Bronchial epithelial cell (primary cell): ENCODE results near the gene USP15. TPM values are rescaled to one million over a fixed set of nuclear protein-coding genes. Genes with fewer than 3 reads are reported as not detected.

Experiments used
- DNase-seq: peaks from one replicate; pipeline ENCODE4 v3.0.0-alpha.2; 2010; ENCODE audit warnings: low read depth
- FAIRE-seq: peaks from 2 replicates; lab custom pipeline; 2011; peaks lifted over from hg19 to GRCh38; lab: Jason Lieb, UNC
- H3K27me3 ChIP-seq: 2 replicates; pipeline ENCODE4 v1.5.1; 2011; ENCODE audit warnings: low read length; ENCODE audit not compliant: control insufficient read depth, insufficient read depth
- H3K36me3 ChIP-seq: 2 replicates; pipeline ENCODE4 v1.5.1; 2011; ENCODE audit warnings: low read length; ENCODE audit not compliant: control insufficient read depth, insufficient read depth
- H3K4me3 ChIP-seq: 2 replicates; pipeline ENCODE4 v1.5.1; 2011; ENCODE audit warnings: mild to moderate bottlenecking, low read depth, low read length, control low read depth
- total RNA-seq: library from RNA; depleted of rRNA; stranded (reverse); fragments of >200 nt; gene quantifications from 2 replicates; pipeline ENCODE4 v1.2.1, GENCODE V29; 2014
- TF ChIP-seq, protein P1 (sequence below): IDR thresholded peaks from 2 replicates; pipeline ENCODE4 v1.5.1; 2011; ENCODE audit warnings: mild to moderate bottlenecking, moderate library complexity, low read length, control low read depth, inconsistent platforms; ENCODE audit not compliant: insufficient read depth, severe bottlenecking

USP15 gene
- total RNA-seq, 1 donor from 2014 or later = 56.3 TPM

DNA sequence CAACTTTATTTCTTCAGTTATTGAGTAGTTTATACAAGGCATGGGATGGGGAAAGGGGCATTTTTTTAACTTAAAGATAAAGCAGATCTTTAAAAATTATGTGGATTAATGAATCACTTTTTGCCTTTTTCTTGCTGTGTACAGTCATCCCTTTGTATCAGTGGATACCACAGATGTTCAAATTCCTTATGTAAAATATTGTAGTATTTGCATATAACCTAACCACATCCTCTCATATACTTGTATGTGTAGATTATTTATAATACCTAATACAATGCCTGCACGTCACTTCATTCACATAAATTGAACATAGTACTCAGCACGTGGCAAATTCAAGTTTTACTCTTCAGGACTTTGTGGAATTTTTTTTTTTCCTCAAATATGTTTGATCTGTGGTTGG is 139.9 kb downstream of the USP15 start:
- peaks cover 3% of the 10 kb centered on the region for H3K36me3 ChIP-seq
- no peak overlapping the region for H3K4me3 ChIP-seq
- DNase-seq (no peak), FAIRE-seq (no peak)
- no peaks in the 10 kb centered on the region for H3K27me3 ChIP-seq
- TF ChIP-seq, protein P1, sequence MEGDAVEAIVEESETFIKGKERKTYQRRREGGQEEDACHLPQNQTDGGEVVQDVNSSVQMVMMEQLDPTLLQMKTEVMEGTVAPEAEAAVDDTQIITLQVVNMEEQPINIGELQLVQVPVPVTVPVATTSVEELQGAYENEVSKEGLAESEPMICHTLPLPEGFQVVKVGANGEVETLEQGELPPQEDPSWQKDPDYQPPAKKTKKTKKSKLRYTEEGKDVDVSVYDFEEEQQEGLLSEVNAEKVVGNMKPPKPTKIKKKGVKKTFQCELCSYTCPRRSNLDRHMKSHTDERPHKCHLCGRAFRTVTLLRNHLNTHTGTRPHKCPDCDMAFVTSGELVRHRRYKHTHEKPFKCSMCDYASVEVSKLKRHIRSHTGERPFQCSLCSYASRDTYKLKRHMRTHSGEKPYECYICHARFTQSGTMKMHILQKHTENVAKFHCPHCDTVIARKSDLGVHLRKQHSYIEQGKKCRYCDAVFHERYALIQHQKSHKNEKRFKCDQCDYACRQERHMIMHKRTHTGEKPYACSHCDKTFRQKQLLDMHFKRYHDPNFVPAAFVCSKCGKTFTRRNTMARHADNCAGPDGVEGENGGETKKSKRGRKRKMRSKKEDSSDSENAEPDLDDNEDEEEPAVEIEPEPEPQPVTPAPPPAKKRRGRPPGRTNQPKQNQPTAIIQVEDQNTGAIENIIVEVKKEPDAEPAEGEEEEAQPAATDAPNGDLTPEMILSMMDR = no peak

DNA sequence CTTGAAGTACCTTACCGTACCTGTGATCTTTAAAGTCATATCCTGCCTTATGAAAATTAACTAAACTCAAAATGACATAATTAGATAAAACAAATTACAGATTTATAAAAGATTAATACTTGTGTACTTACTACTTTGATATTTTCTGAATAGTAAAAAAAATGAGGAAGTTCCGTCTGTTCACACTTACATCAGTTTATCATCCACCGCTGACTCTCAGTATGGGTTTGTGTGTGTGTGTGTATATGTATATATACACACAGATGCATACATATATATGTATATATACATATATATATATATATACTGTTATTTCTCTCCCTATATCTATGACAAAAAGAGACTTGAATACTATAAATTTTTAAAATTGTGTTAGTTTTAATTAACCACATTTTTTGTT is 141.4 kb downstream of the USP15 start:
- Histone ChIP-seq H3K4me3 (no peak overlapping the region), H3K27me3 (no peaks in the 10 kb centered on the region), H3K36me3 (peaks cover 3% of the 10 kb centered on the region)
- DNase-seq (no peak), FAIRE-seq (no peak)
- TF ChIP-seq, protein P1 = no peak

DNA sequence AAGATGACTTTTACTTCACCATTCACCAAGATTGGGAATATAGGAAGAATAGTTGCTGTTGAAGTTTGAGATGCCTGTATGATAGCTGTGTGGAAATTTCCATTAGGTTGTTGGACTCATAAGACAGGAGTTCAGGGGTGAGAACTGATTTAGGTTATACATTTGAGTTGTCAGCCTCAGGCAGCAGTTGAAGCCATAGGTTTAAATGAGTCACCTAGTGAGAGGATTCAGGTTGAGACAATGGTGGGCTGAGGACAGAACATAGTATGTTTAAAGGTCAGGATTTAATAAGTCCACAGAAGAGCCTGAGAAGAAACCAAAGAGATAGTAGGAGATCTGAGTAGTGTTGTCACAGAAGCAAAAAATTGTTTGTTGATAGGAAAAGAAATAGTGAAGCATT is 142.8 kb downstream of the USP15 start:
- peaks cover 2% of the 10 kb centered on the region for H3K36me3 ChIP-seq
- DNase-seq = peak; percentile 27

DNA sequence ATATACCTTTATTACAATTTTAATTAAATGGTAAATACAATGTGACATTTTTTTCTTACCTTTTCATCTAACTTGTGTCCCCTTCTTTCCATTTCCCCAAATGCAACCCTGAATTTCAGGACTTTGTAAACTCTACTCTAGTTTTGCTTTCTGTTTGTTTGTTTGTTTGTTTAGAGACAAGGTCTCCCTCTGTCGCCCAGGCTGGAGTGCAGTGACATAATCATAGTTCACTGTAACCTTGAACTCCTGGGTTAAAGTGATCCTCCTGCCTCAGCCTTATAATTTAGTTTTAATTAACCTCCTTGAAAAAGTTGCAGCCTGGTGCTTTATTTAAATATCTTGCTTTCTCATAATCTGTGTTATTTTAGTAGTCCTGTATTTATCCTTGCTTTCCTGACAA is 147.4 kb downstream of the USP15 start:
- no peaks in the 10 kb centered on the region for H3K27me3 ChIP-seq
- no peak for DNase-seq
- TF ChIP-seq, protein P1 = no peak
- no peaks in the 10 kb centered on the region for H3K36me3 ChIP-seq
- no peak for FAIRE-seq
- no peak overlapping the region for H3K4me3 ChIP-seq

More for the DNA sequence above, 142.8 kb downstream of the USP15 start:
- H3K4me3 ChIP-seq = no peak overlapping the region
- TF ChIP-seq, protein P1 = no peak
- FAIRE-seq = no peak
- no peaks in the 10 kb centered on the region for H3K27me3 ChIP-seq

DNA sequence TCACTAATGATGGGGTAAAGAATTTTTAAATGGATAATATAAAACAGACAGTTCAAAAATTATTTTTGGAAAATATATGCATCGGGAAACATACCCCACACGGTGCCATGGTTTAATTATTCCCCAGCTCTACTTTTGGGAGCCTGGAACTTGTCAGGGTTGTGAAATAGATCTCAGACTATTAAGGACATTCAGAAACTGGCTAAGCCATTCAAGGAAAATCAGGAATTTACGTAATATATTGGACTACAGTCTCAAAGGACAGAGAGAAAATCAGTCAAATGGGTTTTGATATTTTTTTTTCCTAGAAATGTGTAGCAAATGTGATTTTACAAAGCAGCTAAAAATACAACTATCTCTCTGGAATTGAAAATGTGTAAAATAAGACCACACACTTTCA is 148.9 kb downstream of the USP15 start:
- no peaks in the 10 kb centered on the region for H3K27me3 ChIP-seq
- no peak overlapping the region for H3K4me3 ChIP-seq
- TF ChIP-seq, protein P1 = no peak
- DNase-seq (no peak), FAIRE-seq (no peak)
- H3K36me3 ChIP-seq = no peaks in the 10 kb centered on the region

DNA sequence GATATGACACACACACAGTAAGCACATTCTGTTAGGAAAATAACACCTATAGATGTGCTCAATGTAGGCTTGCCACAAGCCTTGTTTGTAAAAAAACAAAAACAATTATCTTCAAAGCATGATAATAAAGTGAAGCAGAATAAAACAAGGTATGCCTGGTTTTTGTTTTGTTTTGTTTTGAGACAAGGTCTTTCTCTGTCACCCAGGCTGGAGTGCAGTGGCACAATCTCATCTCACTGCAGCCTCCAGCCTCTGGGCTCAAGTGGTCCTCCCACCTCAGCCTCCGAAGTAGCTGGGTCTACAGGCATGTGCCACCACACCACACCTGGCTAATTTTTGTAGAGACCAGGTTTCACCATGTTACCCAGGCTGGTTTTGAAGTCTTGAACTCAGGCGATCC is 154.0 kb downstream of the USP15 start:
- TF ChIP-seq, protein P1 = no peak
- DNase-seq (no peak), FAIRE-seq (no peak)
- no peaks in the 10 kb centered on the region for H3K27me3 ChIP-seq
- no peak overlapping the region for H3K4me3 ChIP-seq
- H3K36me3 ChIP-seq = no peaks in the 10 kb centered on the region
